ENCODE measurements around the gene ACBD6. TPM values are rescaled to one million over a fixed set of nuclear protein-coding genes. Genes with fewer than 3 reads are reported as not detected.

ACBD6 gene
- total and polyA plus RNA-seq, 2 of the 4 experiments (the other 2 are of a cell fraction), result 52.5 to 59.1 TPM

GRCh38 chr1:180268556-180269075 is 233.8 kb downstream of the ACBD6 start:
- peaks cover 14% of the 10 kb centered on the region; the same call in 1 of the 2 replicates for H3K9me1 ChIP-seq (ENCODE audit: insufficient read depth, low read length)
- intact Hi-C loops (cut with micrococcal nuclease), result no loop called here
- H2BK5ac ChIP-seq (ENCODE audit: low read depth, low read length, poor library complexity, severe bottlenecking), result no peak overlapping the region
- no peak overlapping the region for H4K91ac ChIP-seq (ENCODE audit: insufficient read depth, low read depth, low read length)
- H3K27ac ChIP-seq (ENCODE audit: insufficient read depth, low read length), result no peak overlapping the region
- H4K5ac ChIP-seq (ENCODE audit: low read depth, low read length), result no peak overlapping the region
- dilution Hi-C loops (cut with HindIII; ENCODE audit: low sequenced_read_pairs, unreplicated experiment), result no loop called here
- H2BK15ac ChIP-seq (ENCODE audit: low read depth, low read length), result no peak overlapping the region
- H3K14ac ChIP-seq (replicated peaks; ENCODE audit: low read depth, low read length), result no peak overlapping the region
- no TSS peak for BruUV-seq (replicated peaks)
- H2BK120ac ChIP-seq (ENCODE audit: low read depth, low read length), result no peak overlapping the region
- H3K79me1 ChIP-seq (ENCODE audit: low read depth in 1 of 2, low read length in 2 of 2), result no peaks in the 10 kb centered on the region
- in situ Hi-C loops (cut with MboI; ENCODE audit: low sequenced_read_pairs), result loop anchor here (25.0 kb wide), 1 partner anchor 894 kb away; no protein-coding TSS in a partner anchor
- 60% methylated on average over 2 of the region's 9 CpGs; no CpG with 5 or more reads in 1 of the 2 experiments for WGBS, 2 experiments (ENCODE audit: extremely low coverage in 2 of 2, insufficient read length in 1 of 2)
- ATAC-seq (ENCODE audit: low read depth) (no peak), DNase-seq (no peak)
- H3K9me3 ChIP-seq (ENCODE audit: control insufficient read depth, insufficient read depth, low read length), result no peaks in the 10 kb centered on the region
- H3K23ac ChIP-seq (ENCODE audit: low read depth, low read length), result no peak overlapping the region
- H3K36me3 ChIP-seq (ENCODE audit: control insufficient read depth, insufficient read depth, low read length), result peaks cover 6% of the 10 kb centered on the region; the same call in 1 of the 2 replicates
- H4K20me1 ChIP-seq (ENCODE audit: insufficient read depth, low read length), result peaks cover 7% of the 10 kb centered on the region; the same call in 1 of the 2 replicates
- H2BK20ac ChIP-seq (ENCODE audit: low read depth, low read length), result no peak overlapping the region
- no peak overlapping the region for H3K56ac ChIP-seq (ENCODE audit: extremely low read depth, insufficient read depth, low read length)
- H3K9ac ChIP-seq (ENCODE audit: low read depth, low read length), result no peak overlapping the region
- TF ChIP-seq SMC3 (IDR thresholded peaks at IDR 0.05; ENCODE audit: low read depth, low read length), result no peak
- TF ChIP-seq ELK1 (IDR thresholded peaks at IDR 0.05; ENCODE audit: borderline replicate concordance, low read depth, low read length), result no peak
- TF ChIP-seq, protein P1, sequence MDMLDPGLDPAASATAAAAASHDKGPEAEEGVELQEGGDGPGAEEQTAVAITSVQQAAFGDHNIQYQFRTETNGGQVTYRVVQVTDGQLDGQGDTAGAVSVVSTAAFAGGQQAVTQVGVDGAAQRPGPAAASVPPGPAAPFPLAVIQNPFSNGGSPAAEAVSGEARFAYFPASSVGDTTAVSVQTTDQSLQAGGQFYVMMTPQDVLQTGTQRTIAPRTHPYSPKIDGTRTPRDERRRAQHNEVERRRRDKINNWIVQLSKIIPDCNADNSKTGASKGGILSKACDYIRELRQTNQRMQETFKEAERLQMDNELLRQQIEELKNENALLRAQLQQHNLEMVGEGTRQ (IDR thresholded peaks at IDR 0.05; ENCODE audit: low read depth, low read length), result no peak
- TF ChIP-seq RFX5 (IDR thresholded peaks at IDR 0.05; ENCODE audit: low read depth, low read length), result no peak
- TF ChIP-seq MAFK (IDR thresholded peaks at IDR 0.05; ENCODE audit: low read depth, low read length), result no peak
- TF ChIP-seq FOS (IDR thresholded peaks at IDR 0.05; ENCODE audit: low read depth, low read length), result no peak
- no peak for TF ChIP-seq RCOR1 (IDR thresholded peaks at IDR 0.05; ENCODE audit: insufficient replicate concordance, low read length)
- TF ChIP-seq CTCF (conservative IDR thresholded peaks at IDR 0.05; ENCODE audit: low read depth, low read length), result no peak
- TF ChIP-seq MAZ (IDR thresholded peaks at IDR 0.05; ENCODE audit: borderline replicate concordance, low read depth, low read length), result no peak
- TF ChIP-seq RAD21 (IDR thresholded peaks at IDR 0.05; ENCODE audit: low read length), result no peak
- TF ChIP-seq BHLHE40 (IDR thresholded peaks at IDR 0.05; ENCODE audit: low read depth, low read length), result no peak
- no peak for TF ChIP-seq POLR2A (IDR thresholded peaks at IDR 0.05; ENCODE audit: low read depth, low read length)
- no peak for TF ChIP-seq CHD1 (IDR thresholded peaks at IDR 0.05; ENCODE audit: low read depth, low read length)
- no peak for TF ChIP-seq CEBPB (IDR thresholded peaks at IDR 0.05; ENCODE audit: low read depth, low read length)
- TF ChIP-seq NFE2L2 (IDR thresholded peaks at IDR 0.05; ENCODE audit: low read depth, low read length), result no peak
- TF ChIP-seq MXI1 (IDR thresholded peaks at IDR 0.05; ENCODE audit: borderline replicate concordance, low read depth, low read length), result no peak
- POLR2A ChIA-PET (ENCODE audit: unreplicated experiment), result interaction anchor here (0.6 kb wide), 1 partner anchor 52 kb away, joined by 3 read pairs; no protein-coding TSS in a partner anchor
- H3K4me1 ChIP-seq (ENCODE audit: control insufficient read depth, insufficient read depth, low read length), result peaks cover 9% of the 10 kb centered on the region
- H2AK5ac ChIP-seq (ENCODE audit: low read depth, low read length), result no peak overlapping the region
- H3K27me3 ChIP-seq (ENCODE audit: control insufficient read depth, insufficient read depth, low read length), result peaks cover 1% of the 10 kb centered on the region; the same call in 1 of the 2 replicates
- H2AK9ac ChIP-seq (replicated peaks; ENCODE audit: low read depth, low read length, poor library complexity), result peak overlapping the region; percentile 23
- H3K4me2 ChIP-seq (ENCODE audit: low read depth, low read length), result no peak overlapping the region
- CTCF ChIA-PET, result no interaction called here
- H2AFZ ChIP-seq (replicated peaks; ENCODE audit: low read length, poor library complexity), result no peak overlapping the region
- H4K8ac ChIP-seq (ENCODE audit: low read depth in 2 of 2, low read length in 2 of 2), result no peak overlapping the region
- no peak overlapping the region for H3K4me3 ChIP-seq (ENCODE audit: insufficient read depth, low read depth, low read length)
- H3K18ac ChIP-seq (ENCODE audit: low read depth, low read length), result no peak overlapping the region
- H3K4ac ChIP-seq (ENCODE audit: low read depth, low read length), result no peak overlapping the region
